GM18861 (cell line): ENCODE results near the gene INTS11.
"Not testable (repeated sequence)": the region's sequence is repeated elsewhere in the genome, so short reads cannot be mapped to it uniquely, and the experiment has no call there.

Experiments
- ATAC-seq: cut with Tn5 transposase; IDR thresholded peaks from one replicate; pipeline ENCODE4 v1.9.1; 2021; ENCODE audit not compliant: unreplicated experiment

Gene INTS11

DNA sequence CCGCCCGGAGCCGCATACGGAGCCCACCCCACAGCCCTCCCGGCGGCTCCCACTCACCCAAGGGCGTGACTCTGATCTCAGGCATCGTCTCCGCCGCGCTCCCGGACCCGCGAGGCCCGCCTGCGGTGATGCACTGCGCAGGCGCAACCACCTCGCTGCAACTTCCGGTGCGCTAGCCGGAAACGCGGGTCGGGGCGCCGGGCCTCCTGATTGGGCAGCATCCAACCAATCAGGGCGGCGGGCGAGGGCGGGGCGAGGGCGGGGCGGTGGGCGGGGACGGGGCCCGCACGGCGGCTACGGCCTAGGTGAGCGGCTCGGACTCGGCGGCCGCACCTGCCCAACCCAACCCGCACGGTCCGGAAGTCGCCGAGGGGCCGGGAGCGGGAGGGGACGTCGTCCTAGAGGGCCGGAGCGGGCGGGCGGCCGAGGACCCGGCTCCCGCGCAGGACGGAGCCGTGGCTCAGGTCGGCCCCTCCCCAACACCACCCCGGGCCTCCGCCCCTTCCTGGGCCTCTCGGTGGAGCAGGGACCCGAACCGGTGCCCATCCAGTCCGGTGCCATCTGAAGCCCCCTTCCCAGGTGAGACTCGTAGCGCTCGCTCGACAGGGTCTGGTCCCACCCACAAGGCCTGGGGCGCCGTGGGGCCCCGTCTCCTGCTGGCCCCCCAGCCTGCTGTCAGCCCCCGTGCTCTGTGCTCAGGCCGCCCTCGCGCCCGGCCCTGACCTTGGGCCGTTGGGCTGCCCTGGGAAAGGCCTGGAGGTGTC, at the start of gene INTS11, which contains the start of gene CPTP:
INTS11 (minus strand) TSS at position 137 of the 764 bp plus-strand sequence; CDS start at position 85, 52 bp downstream.
CPTP (plus strand) TSS at position 279 of the 764 bp plus-strand sequence. CDS start 2,109 bp downstream, outside the sequence.
- ATAC-seq = peak; percentile 61

DNA sequence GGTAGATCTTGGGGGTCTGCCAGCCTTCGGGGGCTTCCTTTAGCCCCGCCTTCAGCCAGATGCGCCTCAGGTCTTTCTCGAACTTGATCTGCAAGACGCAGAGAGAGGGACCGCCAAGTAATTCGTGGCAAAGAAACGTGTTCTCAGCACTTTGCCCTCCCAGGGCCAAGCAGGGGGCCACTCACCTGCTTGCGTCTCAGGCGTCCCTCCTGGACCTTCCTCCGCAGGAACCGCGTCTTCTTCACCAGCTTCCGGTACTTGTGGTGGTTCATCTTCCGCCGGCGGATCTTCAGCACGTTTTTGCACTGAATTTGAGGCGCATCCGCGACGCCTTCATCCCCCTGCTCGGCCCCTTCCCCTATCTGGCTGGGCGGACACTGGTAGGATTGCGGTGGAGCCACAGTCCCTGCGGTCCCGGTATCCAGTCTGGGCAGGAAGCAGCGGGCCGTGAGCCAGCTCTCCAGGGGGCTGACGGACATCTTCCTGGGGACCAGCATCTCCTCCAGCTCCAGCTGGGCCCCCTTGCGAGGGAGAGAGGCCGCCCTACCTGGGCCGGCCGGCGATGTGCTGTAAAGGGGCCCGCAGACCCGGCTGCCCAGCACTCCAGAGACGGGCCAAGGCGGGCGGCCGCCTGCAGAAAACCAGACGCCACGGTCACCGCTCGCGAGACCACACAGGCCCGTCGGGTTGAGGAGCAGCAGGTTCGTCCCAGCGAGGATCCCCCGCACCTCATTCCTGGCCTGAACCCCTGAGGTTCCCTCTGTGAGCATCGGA, 49.5 kb upstream of the INTS11 start:
- no peak for ATAC-seq

DNA sequence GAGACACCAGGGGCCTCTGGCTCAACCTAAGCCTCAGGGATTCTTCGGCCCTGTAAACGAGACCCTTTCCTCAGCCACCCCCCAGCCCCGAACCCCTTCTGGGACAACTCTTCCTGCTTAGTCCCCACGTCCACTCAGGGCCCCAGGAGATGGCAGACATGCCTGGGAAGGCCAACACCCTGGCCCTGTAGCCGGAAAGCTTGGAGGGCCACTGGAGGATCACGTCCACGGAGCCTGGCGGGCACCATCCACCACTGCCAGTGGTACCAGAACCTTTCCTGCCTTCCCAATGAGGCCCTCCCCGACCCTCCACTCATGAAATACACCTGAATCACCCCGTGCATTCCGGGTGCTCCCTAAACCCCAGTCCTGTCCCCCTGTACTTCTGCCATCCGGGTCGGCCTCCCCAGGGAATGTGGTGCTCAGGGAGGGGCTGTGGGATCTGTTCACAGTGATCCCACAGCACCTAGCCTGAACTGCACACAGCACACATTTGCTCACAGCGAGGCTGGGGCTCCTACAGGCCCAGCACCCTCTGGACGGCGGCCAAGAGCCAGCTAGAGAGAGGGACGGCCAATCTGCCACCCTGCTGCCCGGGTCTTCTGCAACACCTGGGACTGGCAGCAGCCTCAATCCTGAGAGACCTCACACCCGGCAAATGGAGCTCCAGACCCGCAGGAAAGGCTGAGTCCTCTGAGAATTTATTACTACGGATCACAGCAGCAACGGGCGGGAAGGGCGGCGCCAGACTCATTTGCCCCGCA, 48.8 kb upstream of the INTS11 start:
- no peak for ATAC-seq

DNA sequence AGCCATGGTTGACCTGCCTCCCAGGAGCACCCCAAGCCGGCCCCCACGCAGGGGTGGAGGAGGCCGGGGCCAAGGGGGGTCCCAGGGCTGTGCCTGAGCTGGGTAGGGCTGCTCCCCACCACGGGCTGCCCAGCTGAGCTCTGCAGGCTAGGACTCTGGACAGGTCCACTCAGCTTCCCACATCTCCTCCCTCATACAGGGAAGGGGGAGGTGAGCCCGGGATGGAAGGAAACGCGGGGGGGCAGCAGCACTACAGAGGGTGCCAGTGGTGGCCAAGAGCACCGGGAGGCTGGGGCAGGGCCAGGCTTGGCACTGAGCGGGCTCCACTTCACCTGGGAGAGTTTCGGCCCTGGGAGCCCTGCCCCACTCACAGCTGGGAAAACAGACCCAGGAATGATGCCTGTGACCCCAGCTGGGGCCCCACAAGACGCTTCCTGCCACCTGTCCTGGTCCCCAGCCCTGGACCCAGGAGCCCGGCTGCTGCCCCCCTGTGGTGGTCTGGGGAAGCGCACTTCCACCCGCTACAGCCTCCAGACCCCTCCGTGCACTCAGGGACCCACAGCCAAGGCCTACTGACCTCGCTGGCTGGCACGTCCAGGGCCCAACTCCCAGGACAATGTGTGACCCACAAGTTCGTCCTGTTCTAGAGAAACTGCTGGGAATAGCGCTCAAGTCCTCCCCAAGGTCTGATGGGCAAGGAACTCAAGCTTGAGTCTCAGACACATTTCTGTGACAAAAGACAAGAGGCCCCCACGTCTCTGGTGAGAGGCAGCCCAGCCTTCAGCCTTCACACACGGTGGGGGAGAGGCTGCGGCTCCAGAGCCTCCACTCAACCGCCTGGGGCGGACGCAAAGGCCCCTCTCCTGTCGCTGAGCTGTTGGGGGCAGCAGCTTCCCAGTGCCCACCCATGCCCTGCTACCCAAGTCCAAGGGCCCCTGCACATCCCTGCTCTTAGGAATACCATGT, 47.6 kb upstream of the INTS11 start:
- no peak for ATAC-seq

DNA sequence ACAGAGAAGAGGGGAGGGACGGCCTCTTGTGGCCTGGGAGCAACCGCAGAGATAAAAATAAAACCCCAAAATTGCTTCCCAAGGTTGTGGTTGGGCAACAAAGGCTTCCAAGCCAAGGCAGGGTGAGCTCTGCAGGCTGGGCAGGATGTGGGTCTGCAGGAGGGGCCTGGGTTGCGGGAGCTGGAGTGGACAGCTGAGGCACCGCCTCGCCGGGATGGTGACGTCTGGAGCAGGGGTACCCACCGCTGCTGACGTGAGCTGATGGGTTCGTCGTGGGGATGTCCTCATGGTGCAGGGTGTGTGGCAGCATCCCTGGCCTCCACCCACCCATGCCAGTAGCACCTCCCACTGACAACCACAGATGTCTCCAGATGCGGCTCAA, 46.9 kb upstream of the INTS11 start:
- ATAC-seq = no peak

DNA sequence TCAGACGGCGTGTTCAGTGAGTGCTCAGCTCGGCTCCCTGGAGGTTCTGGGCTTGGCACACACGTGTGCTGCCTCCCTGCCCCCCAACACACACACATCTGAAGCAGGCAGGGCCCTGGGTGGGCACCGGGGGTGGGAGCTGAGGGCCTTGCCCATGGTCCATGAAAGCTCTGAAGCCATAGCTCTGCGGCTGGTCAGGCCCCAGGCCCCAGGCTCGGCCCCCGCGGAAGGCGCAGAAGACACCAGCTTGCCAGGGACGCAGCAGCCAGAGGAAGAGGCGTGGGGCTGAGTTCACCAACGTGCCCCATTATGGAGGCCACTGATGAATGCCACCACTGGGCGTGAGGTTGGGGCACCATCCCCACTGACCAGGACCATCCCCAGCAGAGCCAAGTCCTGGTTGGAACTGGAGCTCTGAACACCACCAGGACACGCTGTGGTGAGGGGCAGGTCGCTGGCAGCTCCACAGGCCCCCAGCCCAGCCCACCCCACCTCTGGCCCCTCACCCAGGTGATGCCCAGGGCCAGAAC, 46.4 kb upstream of the INTS11 start:
- no peak for ATAC-seq

DNA sequence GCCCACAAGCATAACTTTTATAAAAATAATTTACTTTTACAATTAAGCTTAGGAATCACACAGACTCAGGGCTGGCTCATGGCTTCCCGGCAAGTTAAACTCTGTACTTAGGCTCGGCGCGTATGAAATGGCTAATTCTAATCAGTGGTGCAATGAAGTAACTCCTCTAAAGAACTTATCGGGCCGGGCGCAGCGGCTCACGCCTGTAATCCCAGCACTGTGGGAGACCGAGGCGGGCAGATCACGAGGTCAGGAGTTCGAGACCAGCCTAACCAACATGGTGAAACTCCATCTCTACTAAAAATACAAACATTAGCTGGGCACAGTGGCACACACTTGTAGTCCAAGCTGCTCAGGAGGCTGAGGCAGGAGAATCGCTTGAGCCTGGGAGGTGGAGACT, 45.6 kb upstream of the INTS11 start:
- ATAC-seq = not testable (repeated sequence)

DNA sequence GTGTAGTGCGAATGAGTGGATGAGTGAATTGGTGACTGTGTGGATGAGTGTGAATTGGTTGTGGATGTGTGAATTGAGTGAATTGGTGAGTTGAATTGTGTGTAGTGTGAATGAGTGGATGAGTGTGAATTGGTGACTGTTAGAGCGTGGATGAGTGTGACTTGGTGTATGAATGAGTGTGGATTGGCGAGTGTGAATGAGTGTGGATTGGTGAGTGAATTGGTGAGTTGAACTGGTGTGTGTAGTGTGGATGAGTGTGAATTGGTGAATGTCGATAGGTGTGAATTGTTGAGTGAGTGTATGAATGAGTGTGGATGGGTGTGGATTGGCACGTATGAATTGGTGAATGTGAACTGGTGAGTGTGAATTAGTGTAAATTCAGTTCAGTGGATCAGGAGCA, 42.9 kb upstream of the INTS11 start:
- no peak for ATAC-seq

DNA sequence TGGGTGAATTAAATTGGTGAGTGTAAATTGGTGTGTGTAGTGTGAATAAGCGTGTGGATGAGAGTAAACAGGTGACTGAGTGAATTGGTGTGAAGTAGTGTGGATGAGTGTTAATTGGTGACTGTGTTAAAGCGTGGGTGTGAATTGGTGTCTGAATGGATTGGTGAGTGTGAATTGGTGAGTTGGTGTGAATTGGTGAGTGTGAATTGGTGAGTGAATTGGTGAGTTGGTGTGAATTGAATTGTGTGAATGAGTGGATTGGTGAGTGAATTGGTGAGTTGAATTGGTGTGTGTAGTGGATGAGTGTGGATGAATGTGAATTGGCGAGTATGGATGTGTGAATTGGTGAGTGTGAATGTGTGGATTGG, 42.2 kb upstream of the INTS11 start:
- ATAC-seq = no peak

DNA sequence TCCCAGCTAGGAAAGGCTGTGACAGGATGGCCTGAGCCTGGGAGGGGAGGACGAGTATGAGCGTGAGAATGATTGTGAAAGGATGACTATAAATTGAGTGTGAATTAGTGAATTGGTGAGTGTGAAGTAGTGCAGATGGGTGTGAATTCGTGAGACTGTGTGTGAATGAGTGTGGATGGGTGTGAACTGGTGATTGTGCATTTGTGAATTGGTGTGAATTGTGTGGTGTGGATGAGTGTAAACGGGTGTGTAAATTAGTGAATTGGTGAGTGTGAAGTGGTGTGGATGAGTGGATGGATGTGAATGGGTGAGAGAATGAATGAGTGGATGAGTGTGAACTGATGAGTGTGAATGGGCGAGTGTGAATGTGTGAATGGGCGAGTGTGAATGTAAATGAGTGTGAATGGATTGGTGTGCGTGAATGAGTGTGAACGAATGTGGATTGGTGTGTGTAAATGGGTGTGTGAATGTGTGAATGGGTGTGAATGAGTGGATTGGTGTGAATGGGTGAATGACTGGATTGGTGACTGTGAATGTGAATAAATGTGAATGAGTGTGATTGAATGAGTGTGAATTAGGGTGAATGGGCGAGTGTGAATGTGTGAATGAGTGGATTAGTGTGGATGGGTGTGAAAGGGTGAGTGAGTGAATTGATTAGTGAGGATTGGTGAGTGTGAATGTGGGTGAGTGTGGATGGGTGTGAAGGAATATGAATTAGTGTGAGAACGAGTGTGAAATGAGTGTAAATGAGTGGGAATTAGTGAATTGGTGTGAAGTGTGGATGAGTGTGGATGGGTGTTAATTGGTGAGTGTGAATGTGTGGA, 41.6 kb upstream of the INTS11 start:
- no peak for ATAC-seq

DNA sequence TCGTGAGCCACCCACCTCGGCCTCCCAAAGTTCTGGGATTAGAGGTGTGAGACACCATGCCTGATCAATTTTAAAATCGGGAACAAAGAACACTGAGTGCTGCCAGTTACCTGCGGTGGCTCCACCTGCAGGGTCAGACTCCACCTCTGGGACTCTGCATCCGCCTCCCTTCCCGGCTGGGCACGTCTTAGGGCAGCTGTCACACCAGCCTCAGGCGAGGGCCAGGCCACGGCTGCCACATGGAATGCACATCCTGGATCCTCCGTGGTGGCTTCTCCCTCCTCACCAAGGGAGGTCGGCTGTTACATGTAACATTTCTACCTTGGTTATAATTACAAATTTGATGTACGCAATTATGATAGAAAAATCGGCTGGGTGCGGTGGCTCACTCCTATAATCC, 39.8 kb upstream of the INTS11 start:
- no peak for ATAC-seq

DNA sequence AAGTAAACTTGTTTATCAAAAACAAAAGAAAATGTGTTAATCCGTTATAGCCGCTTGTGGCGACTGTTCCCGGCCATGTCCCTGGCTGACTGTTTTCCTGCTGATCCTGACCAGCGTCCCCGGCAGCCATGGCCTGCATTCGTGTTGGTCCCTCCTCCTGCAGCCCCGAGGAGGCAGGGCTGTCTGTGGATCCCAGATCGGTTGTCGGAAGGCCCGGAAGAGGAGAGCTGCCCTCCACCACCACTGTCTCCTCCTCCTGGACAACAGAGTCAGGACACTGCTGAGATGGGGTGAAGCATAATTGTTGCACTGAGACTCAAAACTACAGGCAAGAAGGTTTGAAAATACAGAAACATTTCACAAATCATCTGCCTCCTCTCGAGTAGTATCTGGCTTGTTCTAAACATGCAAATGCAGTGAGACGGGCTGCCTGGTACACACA, 37.5 kb upstream of the INTS11 start:
- ATAC-seq = no peak

DNA sequence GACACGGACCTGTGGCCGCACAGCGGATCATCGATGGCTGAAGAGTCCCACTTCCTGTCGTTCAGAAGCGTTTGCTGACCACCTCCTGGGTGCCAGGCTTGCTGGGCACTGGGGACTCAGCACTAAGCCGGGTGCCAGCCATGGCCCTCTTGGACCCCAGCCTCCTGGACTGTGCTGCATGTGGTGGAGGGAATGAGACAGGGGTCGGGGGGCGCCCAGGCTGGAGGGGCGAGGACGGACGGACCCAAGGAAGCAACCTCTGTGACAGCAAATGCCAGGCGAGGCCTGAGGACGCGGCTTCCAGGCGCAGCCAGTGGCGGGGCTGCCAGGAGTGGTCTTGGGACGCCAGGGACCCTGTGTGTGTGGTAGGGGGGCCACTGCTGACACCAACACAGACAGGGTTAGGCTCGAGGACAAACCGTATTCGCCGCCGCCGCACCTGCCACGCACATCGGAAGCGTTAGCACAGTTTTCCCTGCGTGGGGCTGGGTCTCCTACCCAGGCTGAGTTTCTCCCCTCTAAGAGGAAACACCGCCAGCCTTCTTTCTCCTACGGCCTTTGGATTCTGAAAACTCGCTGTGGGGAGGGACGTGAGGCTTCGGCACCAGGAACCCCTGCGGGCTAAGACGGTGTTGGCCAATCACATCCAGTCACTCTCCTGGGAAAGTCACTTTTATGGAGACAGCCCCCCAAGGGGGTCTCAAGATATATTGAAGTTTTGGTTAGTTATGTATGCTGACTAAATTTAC, 36.9 kb upstream of the INTS11 start:
- no peak for ATAC-seq

DNA sequence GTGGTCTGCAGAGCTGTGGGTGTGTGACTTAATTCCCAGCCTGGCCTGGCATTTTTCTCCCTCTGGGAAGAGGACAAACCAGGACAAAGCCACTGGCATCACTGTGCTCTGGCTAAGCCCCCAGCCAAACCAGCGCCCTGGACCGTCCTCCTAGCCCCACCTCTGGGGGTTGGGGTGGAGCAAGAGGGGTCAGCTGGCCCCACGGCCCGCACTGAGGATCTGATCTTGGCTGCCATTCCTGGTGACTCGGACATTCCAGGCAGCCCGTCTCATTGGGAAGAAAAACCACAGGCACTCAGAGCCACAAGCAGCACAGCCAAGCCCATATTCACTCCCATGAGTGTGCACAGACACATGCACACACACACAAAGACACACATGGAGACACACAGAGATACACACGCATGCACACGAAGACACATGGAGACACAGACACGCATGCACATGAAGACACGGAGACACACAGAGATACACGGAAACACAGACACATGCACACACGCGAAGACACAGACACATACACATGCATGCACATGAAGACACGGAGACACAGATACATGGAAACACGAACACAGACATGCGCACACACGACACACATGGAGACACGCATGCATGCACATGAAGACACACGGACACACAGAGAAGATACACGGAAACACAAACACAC, 36.2 kb upstream of the INTS11 start:
- no peak for ATAC-seq

DNA sequence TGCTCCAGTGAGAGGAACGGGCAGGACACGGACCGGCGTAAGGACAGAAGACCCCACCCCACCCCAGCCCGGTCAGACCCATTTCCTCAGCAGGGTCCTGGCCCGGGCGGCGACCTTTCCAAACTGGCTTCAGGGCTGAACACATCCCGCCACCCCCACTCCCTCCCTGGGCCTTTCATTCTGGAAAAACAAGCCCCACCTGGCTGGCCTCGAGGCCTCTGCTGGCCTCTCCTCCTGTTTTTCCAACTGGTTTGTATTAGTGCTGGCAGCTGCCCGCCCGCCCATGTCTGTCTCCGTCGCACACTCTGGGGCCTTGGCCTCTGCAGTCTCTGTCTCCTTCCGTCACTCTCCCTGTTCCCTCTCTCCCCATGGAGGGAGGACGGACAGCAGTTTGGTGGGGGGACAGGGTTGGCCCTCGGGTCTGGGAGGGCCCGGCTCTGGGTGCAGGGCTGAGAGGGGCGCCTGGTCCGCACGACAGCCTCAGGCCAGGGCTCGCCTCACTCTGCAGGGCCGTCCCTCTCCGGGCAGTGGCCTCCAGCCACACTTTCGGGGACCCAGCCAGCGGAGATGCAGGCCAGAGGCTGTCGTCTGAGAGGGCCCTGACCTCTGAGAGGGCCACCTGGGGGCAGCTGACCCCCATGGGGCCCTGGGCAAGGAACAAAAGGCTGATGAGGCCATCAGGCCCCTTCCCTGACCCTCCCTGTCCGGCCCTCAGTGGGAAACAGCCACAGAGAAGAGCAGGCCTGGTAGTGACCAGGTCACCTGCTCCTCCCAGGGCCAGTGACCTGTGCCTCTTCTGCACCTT, 35.4 kb upstream of the INTS11 start:
- no peak for ATAC-seq

DNA sequence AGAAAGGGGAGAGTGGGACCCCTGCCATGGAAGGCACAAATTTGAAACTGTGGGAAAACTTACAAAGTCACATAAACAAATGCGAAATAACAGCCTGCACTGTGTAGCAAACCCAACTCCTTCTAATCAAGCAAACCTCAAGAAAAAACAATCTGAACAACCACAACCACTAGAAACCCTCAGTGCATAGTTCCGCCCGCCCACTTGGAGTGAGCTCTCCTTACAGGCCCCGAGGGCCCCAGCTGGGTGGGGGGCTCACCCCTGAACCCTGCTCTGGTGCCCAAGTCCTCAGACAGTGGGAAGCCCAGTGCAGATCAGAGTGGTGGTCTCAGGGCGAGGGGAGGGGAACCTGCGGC, 34.8 kb upstream of the INTS11 start:
- no peak for ATAC-seq
